GM23338 (cell line): Measurements from ENCODE around the gene DMD.

Experiments used
- CREB1 ChIP-seq: fragments of 250-450 bp; sonication (Bioruptor Pico); IDR thresholded peaks from 2 replicates; pipeline ENCODE4 v1.5.0; 2020; ENCODE audit warnings: low read depth, mild to moderate bottlenecking, moderate library complexity
- CTCF ChIP-seq, 2 experiments: fragments of 200-600 bp in 1 of 2; sonication (generic) in 1 of 2; conservative IDR thresholded peaks; 2 replicates each; pipeline versions ENCODE4 v1.5.1 to v1.6.1; 2016 to 2017; ENCODE audit warnings: antibody characterized with exemption in 2 of 2, low read depth in 2 of 2, mild to moderate bottlenecking in 2 of 2, moderate library complexity in 1 of 2
- EZH2 ChIP-seq: fragments of 200-600 bp; sonication (generic); IDR thresholded peaks from one replicate; pipeline ENCODE4 v1.8.0; 2017; ENCODE audit warnings: antibody characterized with exemption, mild to moderate bottlenecking, low read depth; ENCODE audit not compliant: unreplicated experiment
- EZH2phosphoT487 ChIP-seq: fragments of 200-600 bp; sonication (generic); IDR thresholded peaks from one replicate; pipeline ENCODE4 v1.8.1; 2018; ENCODE audit warnings: antibody characterized with exemption; ENCODE audit not compliant: unreplicated experiment
- JUNB ChIP-seq: IDR thresholded peaks from one replicate; pipeline ENCODE4 v1.6.1; 2016; ENCODE audit warnings: antibody characterized with exemption; ENCODE audit not compliant: unreplicated experiment
- NANOG ChIP-seq: IDR thresholded peaks from 2 replicates; pipeline ENCODE4 v1.6.1; 2016; ENCODE audit warnings: antibody characterized with exemption, borderline replicate concordance
- POLR2AphosphoS5 ChIP-seq: IDR thresholded peaks from 2 replicates; pipeline ENCODE4 v1.6.1; 2016; ENCODE audit warnings: antibody characterized with exemption, low read depth
- REST ChIP-seq: IDR thresholded peaks from one replicate; pipeline ENCODE4 v1.6.1; 2018; ENCODE audit warnings: antibody characterized with exemption; ENCODE audit not compliant: unreplicated experiment
- STAT1 ChIP-seq: IDR thresholded peaks from one replicate; pipeline ENCODE4 v1.6.1; 2016; ENCODE audit warnings: antibody characterized with exemption; ENCODE audit not compliant: unreplicated experiment
- ZNF114 ChIP-seq: fragments of 250-450 bp; sonication (Bioruptor Pico); IDR thresholded peaks from 2 replicates; pipeline ENCODE4 v1.5.0; 2020; ENCODE audit warnings: mild to moderate bottlenecking, moderate library complexity
- ZNF331 ChIP-seq: fragments of 250-450 bp; sonication (Bioruptor Pico); IDR thresholded peaks from 2 replicates; pipeline ENCODE4 v1.5.0; 2020; ENCODE audit warnings: low read depth, mild to moderate bottlenecking, moderate library complexity
- TF ChIP-seq, protein P1 (sequence below): IDR thresholded peaks from 2 replicates; pipeline ENCODE4 v1.6.1; 2016; ENCODE audit warnings: antibody characterized with exemption

- TF ChIP-seq POLR2AphosphoS5 (no peak), CTCF (conservative IDR thresholded peaks at IDR 0.05; ENCODE audit: low read depth in 2 of 2) (no peak), EZH2 (no peak), EZH2phosphoT487 (no peak), REST (no peak), CREB1 (CRISPR knock-in tag) (no peak), ZNF114 (CRISPR knock-in tag) (no peak), JUNB (no peak), ZNF331 (CRISPR knock-in tag) (no peak), NANOG (no peak), STAT1 (no peak)
- TF ChIP-seq, protein P1, sequence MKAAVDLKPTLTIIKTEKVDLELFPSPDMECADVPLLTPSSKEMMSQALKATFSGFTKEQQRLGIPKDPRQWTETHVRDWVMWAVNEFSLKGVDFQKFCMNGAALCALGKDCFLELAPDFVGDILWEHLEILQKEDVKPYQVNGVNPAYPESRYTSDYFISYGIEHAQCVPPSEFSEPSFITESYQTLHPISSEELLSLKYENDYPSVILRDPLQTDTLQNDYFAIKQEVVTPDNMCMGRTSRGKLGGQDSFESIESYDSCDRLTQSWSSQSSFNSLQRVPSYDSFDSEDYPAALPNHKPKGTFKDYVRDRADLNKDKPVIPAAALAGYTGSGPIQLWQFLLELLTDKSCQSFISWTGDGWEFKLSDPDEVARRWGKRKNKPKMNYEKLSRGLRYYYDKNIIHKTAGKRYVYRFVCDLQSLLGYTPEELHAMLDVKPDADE, result no peak
Measured at GRCh38 chrX:31589503-31589902, 1621.8 kb downstream of the DMD start.
